ENCODE measurements around the gene XRCC4.

GRCh38 chr5:83401775-83402174 lies 324.4 kb downstream of the XRCC4 start:
- TF ChIP-seq MAZ (IDR thresholded peaks at IDR 0.05; ENCODE audit: borderline replicate concordance, low read depth, low read length) (no peak), MAZ (CRISPR knock-in tag; IDR thresholded peaks at IDR 0.05; ENCODE audit: low read depth) (no peak), EP300 (IDR thresholded peaks at IDR 0.05; ENCODE audit: low read depth in 2 of 2, low read length in 2 of 2) (no peak), EP300 (CRISPR knock-in tag; IDR thresholded peaks at IDR 0.05; ENCODE audit: borderline replicate concordance) (no peak), NFIC (IDR thresholded peaks at IDR 0.05; ENCODE audit: low read length) (no peak), AGO1 (IDR thresholded peaks at IDR 0.05; ENCODE audit: low read depth, low read length, poor library complexity, severe bottlenecking) (no peak), SAFB2 (CRISPR knock-in tag; IDR thresholded peaks at IDR 0.05; ENCODE audit: borderline replicate concordance, low read depth) (no peak), RFX5 (IDR thresholded peaks at IDR 0.05; ENCODE audit: low read depth, low read length) (no peak)
